ENCODE data around the gene MAN2A2. TPM values are rescaled to one million over a fixed set of nuclear protein-coding genes. Genes with fewer than 3 reads are reported as not detected.
A peak's percentile ranks its signal among the peaks of the same experiment; 100 is the strongest.

The MAN2A2 gene
- total and polyA plus RNA-seq, 2 of the 8 experiments (the other 6 are each of a cell fraction or from before 2014, with no cell fraction given) = 23.1 to 29.7 TPM

DNA sequence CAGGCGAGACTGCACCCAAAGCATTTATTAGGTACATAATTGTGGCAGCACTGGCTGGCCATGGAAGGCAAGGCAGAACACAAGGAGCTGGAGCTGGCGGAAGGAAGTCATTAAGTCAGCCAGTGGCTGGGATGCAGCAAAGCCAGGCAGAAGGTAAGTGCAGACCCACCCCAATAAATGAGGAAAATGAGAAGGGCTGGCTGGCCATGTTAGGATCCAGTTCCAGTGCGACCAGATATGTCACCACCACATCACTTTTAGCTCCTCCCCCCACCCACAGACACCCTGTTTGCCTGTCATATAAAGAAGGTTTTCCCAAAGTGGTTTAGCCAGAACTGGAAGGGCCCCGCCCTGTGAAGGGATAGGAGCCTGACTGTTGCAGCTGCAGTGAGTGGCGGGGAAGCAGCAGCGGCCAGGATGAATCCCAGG lies 34.8 kb upstream of the MAN2A2 start, which contains the start of gene FURIN:
FURIN (plus strand) TSS at position 328 of the 429 bp plus-strand sequence. CDS start 7,153 bp downstream, outside the sequence.
- Histone ChIP-seq H3K4ac (replicated peaks; ENCODE audit: insufficient read length, low read depth, low read length) (no peak within 1 kb of the TSS), H2BK120ac (replicated peaks; ENCODE audit: low read depth, low read length) (peak within 1 kb of the TSS; percentile 31), H2BK5ac (ENCODE audit: low read depth, low read length) (peak within 1 kb of the TSS; percentile 46; the same call in 1 of the 2 replicates), H3K18ac (ENCODE audit: extremely low read depth, low read length) (peak within 1 kb of the TSS; percentile 73), H3K14ac (ENCODE audit: insufficient read length) (no peak within 1 kb of the TSS), H2AFZ (ENCODE audit: low read length) (no peak within 1 kb of the TSS), H2AK5ac (ENCODE audit: low read depth, low read length) (0 out of 2 replicates have a peak within 1 kb of the TSS, but pooled peaks have one; percentile 57), H3K27ac (ENCODE audit: low read depth, low read length) (no peak within 1 kb of the TSS), H3K79me1 (ENCODE audit: low read depth, low read length) (no peaks in the 10 kb centered on the region), H3K23me2 (ENCODE audit: low read depth, low read length) (peaks cover 3% of the 10 kb centered on the region; the same call in 1 of the 2 replicates), H2BK15ac (ENCODE audit: low read length) (peak within 1 kb of the TSS; percentile 23; the same call in 1 of the 2 replicates), H3K4me3 (ENCODE audit: extremely low read depth in 1 of 4, insufficient read depth in 2 of 4, low read depth in 3 of 4, low read length in 4 of 4) (no peak within 1 kb of the TSS), H4K91ac (replicated peaks; ENCODE audit: insufficient read length, low read length) (peak within 1 kb of the TSS; percentile 68), H3K36me3 (ENCODE audit: control insufficient read depth in 2 of 4, insufficient read depth in 4 of 4, low read length in 3 of 4) (no peaks in the 10 kb centered on the region), H4K5ac (ENCODE audit: insufficient read length, low read depth, low read length) (peak within 1 kb of the TSS; percentile 18), H2BK12ac (ENCODE audit: low read depth, low read length) (peak within 1 kb of the TSS; percentile 83; the same call in 1 of the 2 replicates), H3K79me2 (ENCODE audit: control insufficient read depth in 1 of 2, insufficient read depth in 2 of 2, low read length in 2 of 2) (peaks cover 0 to 5% of the 10 kb centered on the region in 2 experiments; a peak in 1 of 4 replicates), H3K27me3 (replicated peaks in 1 of 4; ENCODE audit: control insufficient read depth in 3 of 4, extremely low read depth in 1 of 4, insufficient read depth in 3 of 4, low read length in 3 of 4) (no peaks in the 10 kb centered on the region), H3K4me2 (ENCODE audit: insufficient read depth in 1 of 2, low read depth in 2 of 2, low read length in 2 of 2) (peak within 1 kb of the TSS; percentile 29 to 72; a peak in 2 of 4 replicates), H4K8ac (ENCODE audit: extremely low read depth, insufficient read depth, low read length) (no peak within 1 kb of the TSS), H3K9ac (replicated peaks in 1 of 4; ENCODE audit: extremely low read depth in 1 of 4, low read depth in 3 of 4, low read length in 3 of 4) (peak within 1 kb of the TSS in 1 of 4 experiments; percentile 8; a peak in 1 of 7 replicates), H3K23ac (ENCODE audit: insufficient read length) (no peak within 1 kb of the TSS), H3K9me3 (ENCODE audit: insufficient read depth in 2 of 2, low read depth in 1 of 2, low read length in 1 of 2) (no peaks in the 10 kb centered on the region), H2BK20ac (ENCODE audit: low read length) (peak within 1 kb of the TSS; percentile 84; the same call in 1 of the 2 replicates), H3K56ac (replicated peaks; ENCODE audit: insufficient read length, low read depth, low read length) (no peak within 1 kb of the TSS), H4K20me1 (replicated peaks in 1 of 2; ENCODE audit: control insufficient read depth in 1 of 2, insufficient read depth in 2 of 2, low read length in 2 of 2) (no peaks in the 10 kb centered on the region), H3K4me1 (replicated peaks in 1 of 4; ENCODE audit: control insufficient read depth in 3 of 4, insufficient read depth in 4 of 4, low read length in 3 of 4) (peaks cover 13 to 34% (median 20%) of the 10 kb centered on the region in 4 experiments)
- no peak for DNase-seq (ENCODE audit: low read depth in 1 of 2, low spot score in 2 of 2)
- no peak for TF ChIP-seq CREB1 (IDR thresholded peaks at IDR 0.05)
- ChIA-PET POLR2A (ENCODE audit: partially characterized antibody) (interaction anchor here (0.6 to 2.1 kb wide), 4 partner anchors 9 to 29 kb away, joined by 3 to 11 read pairs (median 6); partner anchors contain the start of gene FES), CTCF (ENCODE audit: partially characterized antibody) (interaction anchor here (0.6 to 2.1 kb wide), 10 partner anchors 16 to 67 kb away, joined by 3 to 13 read pairs (median 4); partner anchors contain the start of genes HDDC3 and UNC45A)
- FAIRE-seq = no peak
- WGBS, 2 experiments (ENCODE audit: extremely low coverage in 1 of 2, insufficient coverage in 1 of 2, insufficient read length in 1 of 2, insufficient replicate concordance in 2 of 2, low coverage in 1 of 2, low lambda C conversion rate in 2 of 2, missing lambda C conversion rate in 1 of 2) = 82% methylated on average over 6 of the region's 6 CpGs; no CpG with 5 or more reads in 1 of the 2 experiments
